Osteocyte (in vitro differentiated cells): ENCODE results near the gene MPRIP. TPM values are rescaled to one million over a fixed set of nuclear protein-coding genes. Genes with fewer than 3 reads are reported as not detected.

Source experiments
- DNase-seq: peaks from one replicate; pipeline ENCODE4 v3.0.0; 2021; ENCODE audit warnings: mixed read lengths; ENCODE audit not compliant: unreplicated experiment; ENCODE audit errors: extremely low spot score
- H3K27ac Mint-ChIP-seq: one replicate; pipeline ENCODE4 v1.8.0; 2021; ENCODE audit warnings: mild to moderate bottlenecking, mixed read lengths; ENCODE audit not compliant: unreplicated experiment
- H3K27me3 Mint-ChIP-seq: one replicate; pipeline ENCODE4 v1.8.0; 2021; ENCODE audit warnings: mixed read lengths; ENCODE audit not compliant: unreplicated experiment
- H3K36me3 Mint-ChIP-seq: one replicate; pipeline ENCODE4 v1.8.0; 2021; ENCODE audit warnings: mixed read lengths; ENCODE audit not compliant: unreplicated experiment
- H3K4me1 Mint-ChIP-seq: one replicate; pipeline ENCODE4 v1.8.0; 2021; ENCODE audit warnings: mixed read lengths; ENCODE audit not compliant: unreplicated experiment
- H3K4me3 Mint-ChIP-seq: one replicate; pipeline ENCODE4 v1.8.0; 2021; ENCODE audit warnings: mild to moderate bottlenecking, moderate library complexity, mixed read lengths; ENCODE audit not compliant: unreplicated experiment
- H3K9me3 Mint-ChIP-seq: one replicate; pipeline ENCODE4 v1.8.0; 2021; ENCODE audit warnings: mixed read lengths; ENCODE audit not compliant: unreplicated experiment
- CTCF ChIP-seq: fragments of 200-600 bp; sonication (generic); IDR thresholded peaks from 2 replicates; pipeline ENCODE4 v1.5.0; 2021; ENCODE audit warnings: antibody characterized with exemption, mild to moderate bottlenecking, moderate library complexity
- total RNA-seq: library from RNA; stranded (reverse); gene quantifications from 2 replicates; pipeline ENCODE4 v1.2.1, GENCODE V29; 2021

Gene MPRIP
- total RNA-seq, 1 donor from 2014 or later: 206 TPM

- Mint-ChIP-seq H3K9me3 (no peaks in the 10 kb centered on the region), H3K4me1 (no peaks in the 10 kb centered on the region), H3K27me3 (no peaks in the 10 kb centered on the region), H3K4me3 (no peak overlapping the region), H3K36me3 (peaks cover 43% of the 10 kb centered on the region), H3K27ac (no peak overlapping the region)
- no peak for DNase-seq
- no peak for TF ChIP-seq CTCF
Measured at GRCh38 chr17:17161121-17161520, 118.9 kb downstream of the MPRIP start.

- Mint-ChIP-seq H3K4me1 (no peaks in the 10 kb centered on the region), H3K36me3 (peaks cover 43% of the 10 kb centered on the region), H3K4me3 (no peak overlapping the region), H3K27me3 (no peaks in the 10 kb centered on the region), H3K27ac (no peak overlapping the region), H3K9me3 (no peaks in the 10 kb centered on the region)
- TF ChIP-seq CTCF: no peak
- DNase-seq: no peak
Measured at GRCh38 chr17:17161759-17162158, 119.5 kb downstream of the MPRIP start.

- no peaks in the 10 kb centered on the region for H3K9me3 Mint-ChIP-seq
- H3K36me3 Mint-ChIP-seq: peaks cover 48% of the 10 kb centered on the region
- no peaks in the 10 kb centered on the region for H3K27me3 Mint-ChIP-seq
- DNase-seq: no peak
- no peak overlapping the region for H3K4me3 Mint-ChIP-seq
- no peaks in the 10 kb centered on the region for H3K4me1 Mint-ChIP-seq
- TF ChIP-seq CTCF: no peak
- H3K27ac Mint-ChIP-seq: no peak overlapping the region
Measured at GRCh38 chr17:17164156-17164555, 121.9 kb downstream of the MPRIP start.

- H3K27me3 Mint-ChIP-seq: no peaks in the 10 kb centered on the region
Measured at GRCh38 chr17:17164676-17165075, 122.4 kb downstream of the MPRIP start.

GRCh38 chr17:17165666-17166308 lies 123.5 kb downstream of the MPRIP start:
- Mint-ChIP-seq H3K36me3 (peaks cover 46% of the 10 kb centered on the region), H3K27me3 (no peaks in the 10 kb centered on the region), H3K27ac (no peak overlapping the region), H3K4me3 (no peak overlapping the region), H3K9me3 (no peaks in the 10 kb centered on the region), H3K4me1 (no peaks in the 10 kb centered on the region)
- TF ChIP-seq CTCF: no peak
- DNase-seq: no peak

More at GRCh38 chr17:17164676-17165075, 122.4 kb downstream of the MPRIP start:
- Mint-ChIP-seq H3K4me1 (no peaks in the 10 kb centered on the region), H3K4me3 (no peak overlapping the region), H3K27ac (no peak overlapping the region), H3K36me3 (peaks cover 45% of the 10 kb centered on the region), H3K9me3 (no peaks in the 10 kb centered on the region)
- DNase-seq: no peak
- TF ChIP-seq CTCF: no peak
